ENCODE results near the gene CNP.

Gene CNP

DNA sequence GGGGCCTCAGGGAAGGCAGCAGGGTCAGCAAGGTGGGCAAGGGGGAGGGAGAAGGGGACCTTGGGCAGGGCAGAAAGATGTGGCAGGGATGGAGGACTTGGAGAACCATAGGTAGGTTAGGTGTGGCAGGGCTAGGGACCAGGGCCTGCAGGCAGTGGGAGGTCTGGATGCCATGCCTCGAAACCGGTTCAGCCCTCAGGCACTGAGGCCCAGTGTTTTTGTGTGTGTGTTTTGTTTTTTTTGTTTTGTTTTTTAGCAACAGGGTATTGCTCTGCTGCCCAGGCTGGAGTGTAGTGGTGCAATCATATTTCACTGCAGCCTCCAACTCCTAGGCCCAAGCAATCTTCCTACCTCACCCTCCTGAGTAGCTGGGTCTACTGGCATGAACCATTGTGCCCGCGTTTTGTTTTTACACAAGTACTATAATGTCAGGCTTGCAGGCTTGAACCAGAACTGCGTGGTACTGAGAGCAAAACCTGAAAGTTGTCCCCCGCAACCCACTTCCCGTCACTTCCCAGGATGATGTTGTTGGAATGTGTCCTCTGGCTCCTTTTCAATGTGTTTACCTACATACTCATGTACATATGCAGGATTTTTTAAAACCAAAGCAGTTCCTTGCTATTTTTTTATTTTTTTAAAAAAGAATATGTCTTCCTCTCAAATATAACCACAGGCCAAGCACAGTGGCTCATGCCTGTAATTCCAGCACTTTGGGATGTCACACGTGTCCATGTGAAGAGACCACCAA lies 23.8 kb upstream of the CNP start:
- no peak for DNase-seq (ENCODE audit: low spot score)

DNA sequence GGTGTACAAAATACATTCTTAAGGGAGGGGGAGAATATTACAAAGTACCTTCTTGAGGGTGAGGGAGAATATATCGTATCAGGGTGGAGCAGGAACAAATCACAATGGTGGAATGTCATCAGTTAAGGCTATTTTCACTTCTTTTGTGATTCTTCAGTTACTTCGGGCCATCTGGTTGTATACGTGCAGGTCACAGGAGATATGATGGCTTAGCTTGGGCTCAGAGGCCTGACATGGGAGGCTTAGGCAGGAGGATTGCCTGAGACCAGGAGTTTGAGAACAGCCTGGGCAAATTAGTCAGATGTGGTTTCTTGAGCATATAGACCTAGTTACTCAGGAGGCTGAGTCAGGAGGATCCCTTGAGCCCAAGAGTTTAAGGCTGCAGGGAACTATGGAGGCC lies 23.1 kb upstream of the CNP start:
- DNase-seq (ENCODE audit: low spot score): no peak

DNA sequence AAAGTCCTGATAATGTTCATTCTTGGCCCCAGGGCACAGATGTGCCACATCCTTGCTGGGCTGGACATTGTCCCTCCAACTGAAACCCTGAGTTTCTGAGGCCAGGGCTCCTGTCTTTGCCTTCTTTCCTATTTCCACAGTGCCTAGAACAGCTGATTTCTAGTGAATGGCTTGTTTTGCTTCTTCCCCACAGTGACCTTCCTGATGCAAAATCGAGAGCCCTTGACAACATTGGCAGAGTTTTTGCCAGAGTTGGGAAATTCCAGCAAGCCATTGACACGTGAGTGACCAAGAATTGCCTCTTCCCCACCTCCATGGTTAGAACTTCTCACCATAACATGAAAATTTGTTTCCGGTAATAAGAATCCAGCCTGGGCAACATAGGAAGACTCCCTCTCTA lies 21.7 kb upstream of the CNP start:
- no peak for DNase-seq (ENCODE audit: low spot score)

DNA sequence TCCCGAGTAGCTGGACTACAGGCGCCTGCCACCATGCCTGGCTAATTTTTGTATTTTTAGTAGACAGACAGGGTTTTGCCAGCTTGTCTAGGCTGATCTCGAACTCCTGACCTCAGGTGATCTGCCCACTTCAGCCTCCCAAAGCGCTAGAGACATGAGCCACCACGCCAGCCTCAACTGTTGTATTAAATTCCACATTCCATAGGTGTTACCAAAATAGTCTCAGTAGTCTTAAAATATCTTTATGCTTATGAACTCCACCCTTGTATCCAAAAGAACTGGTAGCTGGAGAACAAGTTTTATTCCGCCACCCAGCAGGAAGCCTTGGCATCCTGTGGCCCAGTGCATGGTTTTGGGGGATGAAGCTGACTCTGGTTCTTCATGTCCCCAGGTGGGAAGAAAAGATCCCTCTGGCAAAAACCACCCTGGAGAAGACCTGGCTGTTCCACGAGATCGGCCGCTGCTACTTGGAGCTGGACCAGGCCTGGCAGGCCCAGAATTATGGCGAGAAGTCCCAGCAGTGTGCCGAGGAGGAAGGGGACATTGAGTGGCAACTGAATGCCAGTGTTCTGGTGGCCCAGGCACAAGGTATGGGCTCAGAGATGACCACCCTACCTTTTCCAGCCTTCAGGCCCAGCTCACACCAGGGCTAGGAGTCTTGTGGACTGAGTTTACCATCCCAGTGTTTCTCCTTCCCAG lies 17.7 kb upstream of the CNP start:
- DNase-seq (ENCODE audit: low spot score): no peak

DNA sequence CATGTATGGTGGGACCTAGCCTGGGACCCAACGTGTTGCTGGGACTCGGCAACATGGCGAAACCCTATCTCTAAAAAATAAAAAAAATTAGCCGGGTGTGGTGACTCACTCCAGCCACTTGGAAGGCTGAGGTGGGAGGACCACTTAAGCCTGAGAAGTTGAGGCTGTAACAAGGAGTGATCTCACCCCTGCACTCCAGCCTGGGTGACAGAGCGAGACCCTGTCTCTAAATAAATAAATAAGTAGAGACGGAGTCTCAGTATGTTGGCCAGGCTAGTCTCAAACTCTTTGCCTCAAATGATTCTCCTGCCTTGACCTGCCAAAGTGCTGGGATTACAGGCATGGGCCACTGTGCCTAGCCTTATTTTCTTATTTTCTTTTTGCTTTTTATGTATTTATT lies 10.1 kb upstream of the CNP start:
- DNase-seq (ENCODE audit: low spot score): no peak

DNA sequence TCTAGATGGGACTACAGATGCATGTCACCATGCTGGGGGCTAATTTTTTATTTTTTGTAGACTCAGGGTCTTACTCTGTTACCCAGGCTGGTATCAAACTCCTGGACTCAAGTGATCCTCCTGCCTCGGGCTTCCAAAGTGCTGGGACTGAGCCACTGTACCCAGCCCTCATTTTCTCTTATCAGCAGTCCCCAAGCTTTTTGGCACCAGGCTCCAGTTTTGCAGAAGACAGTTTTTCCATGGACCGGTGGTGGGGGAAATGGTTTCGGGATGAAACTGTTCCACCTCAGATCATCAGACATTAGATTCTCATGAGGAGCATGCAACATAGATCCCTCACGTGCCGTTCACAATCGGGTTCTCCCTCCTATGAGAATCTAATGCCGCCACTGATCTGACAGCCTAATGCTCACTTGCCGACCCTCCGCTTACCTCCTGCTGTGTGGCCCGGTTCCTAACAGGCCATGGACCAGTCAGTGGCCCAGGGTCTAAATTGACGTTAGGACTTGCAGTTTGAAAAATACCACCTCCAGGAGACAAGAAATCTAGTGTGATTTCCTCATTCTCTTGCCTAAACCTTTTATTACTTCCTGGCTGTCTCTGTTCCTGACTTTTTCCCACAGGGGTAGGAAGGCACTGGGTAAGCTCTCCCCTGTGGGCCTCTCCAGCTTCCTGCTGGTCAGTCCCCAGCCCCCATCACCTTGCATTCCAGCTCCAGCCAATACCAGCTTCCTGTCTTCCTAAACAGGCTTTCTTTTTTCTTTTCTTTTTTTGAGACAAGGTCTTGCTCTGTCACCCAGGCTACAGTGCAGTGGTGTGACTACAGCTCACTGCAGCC lies 9.3 kb upstream of the CNP start:
- DNase-seq (ENCODE audit: low spot score): peak; percentile 33

DNA sequence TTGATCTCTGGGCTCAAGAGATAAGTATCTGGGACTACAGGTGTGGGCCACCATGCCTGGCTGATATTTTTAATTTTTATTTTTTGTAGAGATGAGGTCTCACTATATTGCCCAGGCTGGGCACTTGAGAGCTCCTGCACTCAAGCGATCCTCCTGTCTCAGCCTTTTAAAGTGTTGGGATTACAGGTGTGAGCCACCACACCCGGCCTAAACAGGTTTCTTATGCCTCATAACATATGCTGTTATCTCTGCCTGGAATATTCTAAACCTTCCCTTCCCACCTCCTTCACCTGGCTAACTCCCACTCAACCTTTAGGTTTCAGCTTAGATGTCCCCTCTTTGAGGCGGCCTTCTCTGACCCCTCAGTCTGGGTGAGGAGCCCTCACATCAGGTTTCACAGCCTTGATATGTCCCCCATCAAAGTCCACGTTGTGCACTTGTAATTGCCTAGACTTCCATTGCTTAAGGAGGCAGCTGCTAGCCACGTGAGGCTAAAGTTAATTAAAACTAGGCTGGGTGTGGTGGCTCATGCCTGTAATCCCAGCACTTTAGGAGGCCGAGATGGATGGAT lies 8.6 kb upstream of the CNP start:
- DNase-seq (ENCODE audit: low spot score): no peak

DNA sequence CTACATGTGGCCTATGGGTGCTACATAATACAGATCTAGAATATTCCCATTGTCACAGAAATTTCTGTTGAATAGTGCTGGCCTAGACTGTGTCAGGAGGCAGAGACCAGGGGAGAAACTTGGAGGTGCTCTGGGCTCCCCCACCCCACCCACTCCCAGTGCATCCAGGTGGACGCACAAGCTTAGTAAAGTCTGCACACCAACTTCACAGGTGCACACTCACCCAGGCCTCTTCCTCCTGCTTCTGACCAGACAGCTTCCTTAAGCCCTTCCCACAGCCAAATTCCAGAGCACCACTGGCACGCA lies 7.6 kb upstream of the CNP start:
- DNase-seq (ENCODE audit: low spot score): no peak

DNA sequence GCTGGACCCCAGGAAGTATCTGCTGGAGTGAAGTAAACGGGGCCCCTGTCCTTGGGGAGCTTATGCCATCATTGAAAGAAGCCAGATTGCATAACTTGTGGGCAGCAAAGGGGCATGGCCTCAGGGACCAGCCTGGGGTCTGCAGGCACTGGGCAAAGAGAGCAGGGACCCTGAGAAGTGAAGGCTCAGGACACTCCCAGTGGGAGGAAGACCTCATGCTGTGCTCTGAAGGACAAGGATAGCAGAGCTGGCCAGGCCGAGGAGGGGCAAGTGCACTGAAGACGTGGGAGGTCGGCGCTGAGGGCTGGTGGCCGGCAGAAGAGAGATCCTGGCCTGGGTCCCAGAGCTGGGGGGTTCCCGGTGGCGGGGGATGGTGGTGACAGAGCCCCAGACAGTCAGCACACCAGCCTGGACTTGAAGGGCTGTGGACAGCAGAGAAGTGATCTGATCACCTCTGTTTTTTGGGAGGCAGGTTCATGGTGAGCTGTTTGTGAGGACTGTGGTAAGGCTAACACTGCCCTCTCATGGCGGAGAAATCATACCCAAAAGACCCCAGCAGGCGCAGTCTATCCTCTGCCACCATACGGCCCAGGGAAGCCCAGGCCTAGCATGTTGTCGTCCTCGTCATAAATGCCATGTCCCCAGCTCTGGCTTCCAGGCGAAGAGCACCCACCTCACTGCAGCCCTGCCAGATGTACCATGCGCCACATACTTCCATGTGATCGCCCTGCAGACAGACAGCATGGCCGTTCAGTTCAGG lies 7.1 kb upstream of the CNP start:
- peak; percentile 67 for DNase-seq (ENCODE audit: low spot score)

DNA sequence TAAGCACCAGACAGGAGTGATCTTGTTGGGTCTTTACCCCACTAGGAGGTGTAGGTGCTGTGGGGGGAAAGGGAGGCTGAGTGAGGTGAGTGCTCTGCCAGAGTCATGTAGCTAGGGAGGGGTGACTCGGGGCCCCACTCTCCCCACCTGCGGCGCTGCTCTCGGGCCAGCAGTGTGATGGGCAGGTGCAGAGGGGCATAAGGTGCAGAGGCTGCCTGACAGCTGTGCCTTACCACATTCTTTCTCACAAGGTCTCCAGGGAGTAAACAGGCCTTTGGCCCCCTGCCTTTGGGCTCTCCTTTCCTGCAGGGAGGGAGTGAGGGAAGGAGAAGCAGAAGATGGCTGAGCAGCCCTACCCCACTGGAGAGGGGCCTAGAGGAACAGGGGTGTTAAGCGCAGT lies 4.5 kb upstream of the CNP start:
- no peak for DNase-seq (ENCODE audit: low spot score)

DNA sequence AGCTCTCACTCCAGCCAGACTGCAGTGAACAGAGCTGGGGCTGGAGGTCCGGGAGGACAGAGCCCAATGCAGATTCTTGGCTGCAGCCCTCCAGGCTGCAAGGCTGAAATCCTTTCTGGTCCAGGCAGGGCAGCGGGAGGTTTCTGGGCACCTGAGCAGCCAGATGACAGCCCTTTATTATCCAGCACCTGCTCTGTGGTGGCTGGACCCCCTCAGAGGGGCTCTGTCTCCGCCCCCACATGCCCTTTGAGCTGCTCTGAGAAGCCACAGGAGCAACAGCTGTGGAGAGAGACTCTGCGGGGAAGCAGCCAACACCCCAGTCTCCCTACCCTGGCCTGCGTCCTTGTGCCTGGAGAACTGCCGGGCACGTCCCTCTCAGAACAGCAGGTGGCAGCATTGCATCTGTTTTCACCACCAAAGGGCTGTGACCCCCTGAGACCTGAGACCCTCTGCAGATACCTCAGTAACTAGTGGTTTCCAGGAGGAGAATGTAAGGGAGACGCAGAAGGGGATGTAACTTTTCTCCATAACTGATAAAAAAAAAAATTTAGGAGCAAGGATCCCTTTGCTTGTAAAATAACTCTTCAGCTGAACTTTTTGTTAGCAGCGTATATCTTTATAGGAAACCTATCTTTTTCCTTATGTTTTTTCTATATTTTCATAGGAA lies 3.7 kb upstream of the CNP start:
- peak; percentile 83 for DNase-seq (ENCODE audit: low spot score)

DNA sequence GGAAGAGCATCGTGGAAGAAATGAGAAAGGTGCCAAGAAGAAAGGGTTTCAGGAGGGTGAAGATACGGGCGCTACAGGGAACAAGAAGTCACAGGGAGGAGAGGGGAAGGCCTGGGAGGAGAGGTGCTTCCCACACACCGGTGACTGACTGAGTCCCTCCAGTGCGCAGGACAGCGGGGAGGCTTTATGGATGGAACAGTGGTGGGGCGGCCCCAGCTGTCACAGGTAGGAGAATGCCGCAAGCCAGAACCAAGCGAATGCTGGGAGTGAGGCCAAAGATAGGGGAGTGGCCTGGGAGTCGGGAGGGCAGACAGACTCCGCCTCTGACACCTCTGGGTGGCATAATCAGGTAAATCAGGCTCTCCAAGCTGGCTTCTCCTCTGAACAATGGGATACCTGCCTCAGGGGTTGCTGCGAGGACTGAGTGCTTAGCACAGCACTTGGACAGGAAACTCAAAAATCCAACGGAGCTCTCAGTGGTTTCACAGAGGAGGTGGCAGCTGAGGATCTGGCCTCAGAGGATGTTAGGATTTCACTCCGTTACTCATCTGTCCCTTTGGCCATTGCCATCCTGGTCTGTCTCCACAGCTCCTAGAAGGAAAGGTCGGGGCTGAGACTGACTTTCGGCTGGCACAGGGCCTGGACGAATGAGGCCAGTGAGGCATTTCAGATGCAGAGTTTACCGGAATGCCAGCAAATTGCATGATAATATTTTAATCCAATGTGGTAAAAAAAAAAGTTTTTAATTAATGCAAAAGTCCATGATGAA lies 717 bp upstream of the CNP start:
- DNase-seq (ENCODE audit: low spot score): peak; percentile 84

DNA sequence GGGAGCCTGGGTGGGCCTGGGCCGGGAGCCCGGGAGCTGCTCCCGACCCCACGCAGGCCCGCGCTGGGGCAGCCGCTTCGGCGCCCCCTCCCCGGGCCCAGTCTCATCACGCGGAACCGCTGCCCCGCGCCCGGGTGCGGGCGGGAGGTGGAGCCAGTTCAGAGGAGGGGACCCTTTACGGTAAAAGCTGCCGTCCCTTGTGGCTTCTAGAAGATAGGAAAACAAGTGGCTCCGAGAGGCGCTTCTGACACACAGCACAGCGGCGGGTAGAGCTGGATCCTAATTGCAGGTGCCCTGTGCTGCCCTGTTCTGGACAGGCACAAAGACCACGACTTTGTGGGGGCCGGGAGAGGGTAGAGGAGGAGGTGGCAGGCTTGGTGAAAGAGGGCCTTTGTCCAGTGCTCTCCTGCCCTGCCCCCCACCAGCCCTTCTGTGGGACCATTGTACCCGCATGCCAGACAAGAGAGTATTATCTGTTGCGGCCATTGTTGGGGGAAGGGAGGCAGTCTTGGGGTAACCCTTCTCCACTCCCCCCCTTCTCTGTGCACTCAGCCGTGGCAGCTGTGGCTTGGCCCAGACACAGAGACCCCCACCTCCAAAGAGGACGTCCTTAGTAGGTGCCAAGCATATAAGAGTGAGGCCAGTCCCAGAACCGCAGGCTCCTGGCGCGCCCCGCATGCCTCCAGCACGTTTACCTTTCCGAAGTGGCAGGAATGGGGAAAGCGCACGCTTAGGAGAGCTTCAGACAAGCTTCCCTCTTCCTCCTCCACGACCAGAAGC lies 736 bp downstream of the CNP start:
- no peak for DNase-seq (ENCODE audit: low spot score)

DNA sequence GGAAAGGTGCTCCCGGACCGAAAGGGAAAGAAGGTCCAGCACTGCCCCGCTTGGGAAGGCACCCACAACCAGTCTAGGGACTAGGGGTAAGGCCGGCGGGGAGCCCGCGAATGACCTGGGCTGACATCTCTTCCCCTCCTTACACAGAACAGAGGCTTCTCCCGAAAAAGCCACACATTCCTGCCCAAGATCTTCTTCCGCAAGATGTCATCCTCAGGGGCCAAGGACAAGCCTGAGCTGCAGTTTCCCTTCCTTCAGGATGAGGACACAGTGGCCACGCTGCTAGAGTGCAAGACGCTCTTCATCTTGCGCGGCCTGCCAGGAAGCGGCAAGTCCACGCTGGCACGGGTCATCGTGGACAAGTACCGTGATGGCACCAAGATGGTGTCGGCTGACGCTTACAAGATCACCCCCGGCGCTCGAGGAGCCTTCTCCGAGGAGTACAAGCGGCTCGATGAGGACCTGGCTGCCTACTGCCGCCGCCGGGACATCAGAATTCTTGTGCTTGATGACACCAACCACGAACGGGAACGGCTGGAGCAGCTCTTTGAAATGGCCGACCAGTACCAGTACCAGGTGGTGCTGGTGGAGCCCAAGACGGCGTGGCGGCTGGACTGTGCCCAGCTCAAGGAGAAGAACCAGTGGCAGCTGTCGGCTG lies 1.5 kb downstream of the CNP start:
- DNase-seq (ENCODE audit: low spot score): no peak

DNA sequence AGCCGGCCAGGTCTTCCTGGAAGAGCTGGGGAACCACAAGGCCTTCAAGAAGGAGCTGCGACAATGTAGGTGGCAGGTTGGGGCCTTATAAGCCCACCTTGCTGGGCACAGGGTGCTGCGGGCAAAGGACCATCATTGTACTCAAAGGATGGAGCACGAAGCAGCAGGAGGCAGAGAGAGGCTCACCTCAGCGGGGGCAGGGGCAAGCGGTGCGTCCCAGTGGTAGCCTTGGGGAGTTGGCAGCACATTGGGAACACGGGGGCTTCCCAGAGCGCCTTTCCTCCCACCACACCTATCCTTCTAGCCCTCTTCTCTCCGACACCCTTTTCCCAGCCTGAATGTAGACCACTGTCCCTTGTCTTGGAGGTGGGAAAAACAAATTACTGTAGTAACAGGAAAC lies 2.1 kb downstream of the CNP start:
- no peak for DNase-seq (ENCODE audit: low spot score)

DNA sequence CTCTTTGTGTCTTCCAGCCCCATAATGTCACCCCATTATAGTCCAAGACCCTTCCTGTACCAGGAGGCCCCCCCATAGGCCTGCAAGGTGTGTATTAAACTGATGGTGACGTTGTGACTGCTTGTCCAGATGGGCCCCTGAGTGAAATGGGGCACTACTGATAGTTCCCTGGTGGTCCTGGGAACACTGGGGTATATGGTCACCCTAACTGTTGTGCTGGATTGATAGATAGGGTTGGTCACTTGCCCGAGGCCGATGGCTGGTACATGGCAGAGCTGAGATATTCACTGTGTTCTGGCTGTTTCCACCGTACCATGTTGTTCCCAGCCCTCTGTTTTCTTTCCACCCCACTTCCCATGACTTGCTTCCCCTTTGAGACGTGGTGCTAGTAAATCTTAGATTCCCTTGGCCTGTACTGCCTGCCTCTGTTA lies 4.3 kb downstream of the CNP start:
- DNase-seq (ENCODE audit: low spot score): no peak

DNA sequence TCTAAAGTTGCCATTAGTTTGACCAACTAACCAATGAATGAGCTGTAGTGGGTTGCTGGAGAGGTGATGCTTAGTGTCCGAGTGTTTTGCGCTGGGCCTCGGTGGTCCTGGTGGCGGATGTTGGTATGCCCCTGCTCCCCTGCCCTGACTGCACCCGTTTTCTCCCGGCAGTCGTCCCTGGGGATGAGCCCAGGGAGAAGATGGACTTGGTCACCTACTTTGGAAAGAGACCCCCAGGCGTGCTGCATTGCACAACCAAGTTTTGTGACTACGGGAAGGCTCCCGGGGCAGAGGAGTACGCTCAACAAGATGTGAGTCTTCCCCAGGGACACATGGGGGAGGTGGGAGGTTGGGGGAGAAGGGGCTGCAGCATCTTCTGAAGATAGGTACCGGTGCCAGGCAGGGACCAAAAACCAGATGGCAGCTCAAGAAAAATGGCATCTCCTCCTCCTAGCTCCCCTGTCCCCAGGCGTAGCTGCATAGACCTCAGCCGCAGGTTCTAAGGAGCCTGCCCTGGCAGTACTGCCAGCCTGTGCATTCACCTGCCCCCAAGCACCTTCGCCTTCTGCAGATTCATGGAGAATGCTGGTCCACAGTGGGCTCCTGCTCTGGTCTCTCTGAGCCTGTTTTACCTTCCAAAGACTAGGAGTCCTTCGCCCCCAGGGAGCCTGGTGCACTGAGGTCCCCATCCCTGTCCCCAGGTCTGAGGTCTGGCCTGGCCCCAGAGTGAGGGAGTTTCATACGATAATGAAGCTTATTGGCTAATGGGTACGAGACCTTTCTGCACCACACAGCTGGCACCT lies 5.3 kb downstream of the CNP start:
- no peak for DNase-seq (ENCODE audit: low spot score)

DNA sequence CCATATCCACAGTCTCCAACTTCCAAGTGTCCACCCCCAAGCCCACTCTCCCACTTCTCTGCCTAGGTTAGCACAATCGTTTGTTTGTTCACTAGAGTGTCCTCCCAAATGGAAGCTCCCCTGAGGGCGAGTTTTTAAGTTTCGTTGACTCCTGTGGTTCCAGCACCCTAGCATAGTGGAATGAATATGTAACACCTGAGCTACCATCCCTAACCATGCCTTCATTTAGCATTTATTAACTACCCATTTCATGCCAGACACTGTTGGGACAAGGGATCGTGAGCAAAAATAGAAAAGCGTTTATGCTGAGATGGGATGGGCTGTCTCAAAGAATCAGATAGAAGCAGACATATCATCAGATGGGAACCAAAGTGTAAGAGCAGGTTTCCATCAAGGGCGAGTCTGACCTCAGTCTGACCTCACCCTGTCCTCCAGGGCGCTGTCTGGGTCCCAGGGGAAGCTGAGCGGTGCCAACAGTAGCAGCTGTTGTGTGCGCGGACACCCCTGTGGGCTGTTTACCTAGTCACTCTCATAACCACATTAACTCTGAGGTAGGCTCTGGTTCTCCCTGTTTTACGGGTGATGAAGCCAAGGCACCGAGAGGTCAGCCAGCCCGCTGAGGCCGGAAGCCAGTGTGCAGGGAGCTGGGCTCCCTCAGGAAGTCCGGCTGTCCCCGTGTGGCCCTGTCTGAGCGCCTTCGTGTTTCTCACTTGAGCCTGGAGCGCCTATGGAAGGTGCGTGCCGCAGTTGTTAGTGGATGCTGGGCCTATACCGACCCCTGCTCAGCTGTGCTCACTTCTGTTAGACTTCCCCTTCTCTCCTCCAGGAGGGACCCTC lies 6.2 kb downstream of the CNP start:
- no peak for DNase-seq (ENCODE audit: low spot score)
